ENCODE data around the gene ARHGAP8. TPM values are rescaled to one million over a fixed set of nuclear protein-coding genes. Genes with fewer than 3 reads are reported as not detected.

Gene ARHGAP8
- total and polyA plus RNA-seq, 2 donors (not counting 1 experiment from before 2014, with no cell fraction given): 0.37 TPM; not detected in 1

DNA sequence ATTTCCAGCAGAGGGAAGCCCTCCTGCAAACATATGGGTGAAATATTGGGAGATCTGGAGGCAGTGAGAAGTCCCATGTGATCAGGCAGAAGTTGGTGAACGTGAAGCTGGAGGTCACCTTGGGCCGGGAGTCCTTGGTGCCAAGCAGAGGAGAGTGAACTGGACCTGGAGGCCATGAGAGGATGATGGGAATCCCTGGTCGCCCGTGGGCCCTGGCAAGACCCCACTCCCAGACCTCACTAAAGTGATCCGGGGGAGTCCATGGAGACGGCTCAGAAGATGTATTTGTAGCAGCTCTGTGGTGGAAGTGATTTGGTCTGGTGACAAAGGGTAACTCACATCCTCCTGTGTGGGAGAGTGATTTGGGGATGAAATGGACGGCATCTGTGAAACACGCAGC, 71.0 kb downstream of the ARHGAP8 start:
- peaks cover 21% of the 10 kb centered on the region for H3K27me3 Mint-ChIP-seq
- ATAC-seq (ENCODE audit: low read depth) (no peak), DNase-seq (no peak)
- no peak overlapping the region for H3K27ac Mint-ChIP-seq
- no peak overlapping the region for H3K4me2 ChIP-seq (replicated peaks; ENCODE audit: low read depth, low read length, poor library complexity, severe bottlenecking)
- 91% methylated on average over 4 of the region's 8 CpGs for WGBS (ENCODE audit: insufficient coverage)
- no peaks in the 10 kb centered on the region for H3K4me1 Mint-ChIP-seq
- H3K9me3 Mint-ChIP-seq (ENCODE audit: insufficient read depth): no peaks in the 10 kb centered on the region
- intact Hi-C loops (cut with micrococcal nuclease): no loop called here
- H3K4me3 ChIP-seq (ENCODE audit: control extremely low read depth in 1 of 5, extremely low read depth in 1 of 5, insufficient read depth in 1 of 5, low read depth in 2 of 5, low read length in 4 of 5): no peak overlapping the region
- H3K27ac ChIP-seq (ENCODE audit: low read length in 2 of 2): no peak overlapping the region
- no peak overlapping the region for H3K4me3 Mint-ChIP-seq
- H3K9ac ChIP-seq (ENCODE audit: low read length): no peak overlapping the region
- CTCF ChIA-PET: no interaction called here
- no peak overlapping the region for H2AFZ ChIP-seq (ENCODE audit: insufficient read depth, low read depth, low read length, poor library complexity, severe bottlenecking)
- POLR2A ChIA-PET: no interaction called here
- H3K27me3 ChIP-seq (replicated peaks in 1 of 4; ENCODE audit: control extremely low read depth in 1 of 4, control insufficient read depth in 3 of 4, insufficient read depth in 4 of 4, low read length in 3 of 4): peaks cover 0 to 3% (median 0%) of the 10 kb centered on the region in 4 experiments
- TF ChIP-seq EZH2 (IDR thresholded peaks at IDR 0.05; ENCODE audit: borderline replicate concordance, insufficient read depth, low read depth, low read length, poor library complexity, severe bottlenecking): no peak
- TF ChIP-seq, protein P1, sequence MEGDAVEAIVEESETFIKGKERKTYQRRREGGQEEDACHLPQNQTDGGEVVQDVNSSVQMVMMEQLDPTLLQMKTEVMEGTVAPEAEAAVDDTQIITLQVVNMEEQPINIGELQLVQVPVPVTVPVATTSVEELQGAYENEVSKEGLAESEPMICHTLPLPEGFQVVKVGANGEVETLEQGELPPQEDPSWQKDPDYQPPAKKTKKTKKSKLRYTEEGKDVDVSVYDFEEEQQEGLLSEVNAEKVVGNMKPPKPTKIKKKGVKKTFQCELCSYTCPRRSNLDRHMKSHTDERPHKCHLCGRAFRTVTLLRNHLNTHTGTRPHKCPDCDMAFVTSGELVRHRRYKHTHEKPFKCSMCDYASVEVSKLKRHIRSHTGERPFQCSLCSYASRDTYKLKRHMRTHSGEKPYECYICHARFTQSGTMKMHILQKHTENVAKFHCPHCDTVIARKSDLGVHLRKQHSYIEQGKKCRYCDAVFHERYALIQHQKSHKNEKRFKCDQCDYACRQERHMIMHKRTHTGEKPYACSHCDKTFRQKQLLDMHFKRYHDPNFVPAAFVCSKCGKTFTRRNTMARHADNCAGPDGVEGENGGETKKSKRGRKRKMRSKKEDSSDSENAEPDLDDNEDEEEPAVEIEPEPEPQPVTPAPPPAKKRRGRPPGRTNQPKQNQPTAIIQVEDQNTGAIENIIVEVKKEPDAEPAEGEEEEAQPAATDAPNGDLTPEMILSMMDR (IDR thresholded peaks at IDR 0.05): no peak
- no peaks in the 10 kb centered on the region for H4K20me1 ChIP-seq (ENCODE audit: control insufficient read depth, insufficient read depth, low read length, poor library complexity, severe bottlenecking)
- H3K36me3 ChIP-seq (replicated peaks in 1 of 2; ENCODE audit: control extremely low read depth in 1 of 2, control insufficient read depth in 1 of 2, extremely low read depth in 1 of 2, insufficient read depth in 2 of 2, low read length in 1 of 2): no peaks in the 10 kb centered on the region
- peaks cover 0 to 4% (median 0%) of the 10 kb centered on the region in 3 donors for H3K9me3 ChIP-seq (ENCODE audit: control extremely low read depth in 1 of 3, control insufficient read depth in 2 of 3, insufficient read depth in 1 of 3, low read length in 2 of 3)
- no peaks in the 10 kb centered on the region for H3K79me2 ChIP-seq (ENCODE audit: control insufficient read depth, insufficient read depth, low read length)
- peaks cover 0 to 3% of the 10 kb centered on the region in 2 donors for H3K4me1 ChIP-seq (ENCODE audit: control insufficient read depth in 2 of 2, insufficient read depth in 2 of 2, low read length in 2 of 2)

DNA sequence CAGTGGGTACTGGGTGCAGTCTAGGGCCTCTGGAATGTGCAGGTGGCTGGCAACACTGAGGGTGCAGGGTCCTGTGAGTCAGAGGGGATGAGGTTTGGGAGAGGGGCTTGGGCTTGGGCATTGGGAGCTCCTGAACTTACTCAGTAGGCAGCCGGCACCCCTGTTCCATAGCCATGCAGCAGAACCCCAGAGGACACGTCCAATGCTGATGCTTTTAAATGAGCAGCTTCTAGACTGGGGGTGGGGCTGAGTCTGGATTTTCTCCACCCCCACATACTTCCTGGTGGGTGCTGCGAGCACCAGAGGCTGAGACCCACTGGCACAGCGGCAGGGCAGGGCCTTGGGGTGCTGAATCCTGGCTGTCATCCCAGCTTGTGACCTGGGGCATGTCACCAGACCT, 71.4 kb downstream of the ARHGAP8 start:
- Histone ChIP-seq H3K79me2 (ENCODE audit: control insufficient read depth, insufficient read depth, low read length) (no peaks in the 10 kb centered on the region), H3K4me2 (replicated peaks; ENCODE audit: low read depth, low read length, poor library complexity, severe bottlenecking) (no peak overlapping the region), H4K20me1 (ENCODE audit: control insufficient read depth, insufficient read depth, low read length, poor library complexity, severe bottlenecking) (no peaks in the 10 kb centered on the region), H3K4me1 (ENCODE audit: control insufficient read depth in 2 of 2, insufficient read depth in 2 of 2, low read length in 2 of 2) (peaks cover 0 to 3% of the 10 kb centered on the region in 2 donors), H3K27ac (ENCODE audit: low read length in 2 of 2) (no peak overlapping the region), H3K27me3 (replicated peaks in 1 of 4; ENCODE audit: control extremely low read depth in 1 of 4, control insufficient read depth in 3 of 4, insufficient read depth in 4 of 4, low read length in 3 of 4) (peaks cover 0 to 3% (median 0%) of the 10 kb centered on the region in 4 experiments), H3K9ac (ENCODE audit: low read length) (no peak overlapping the region), H3K36me3 (replicated peaks in 1 of 2; ENCODE audit: control extremely low read depth in 1 of 2, control insufficient read depth in 1 of 2, extremely low read depth in 1 of 2, insufficient read depth in 2 of 2, low read length in 1 of 2) (no peaks in the 10 kb centered on the region), H3K4me3 (ENCODE audit: control extremely low read depth in 1 of 5, extremely low read depth in 1 of 5, insufficient read depth in 1 of 5, low read depth in 2 of 5, low read length in 4 of 5) (no peak overlapping the region), H3K9me3 (ENCODE audit: control extremely low read depth in 1 of 3, control insufficient read depth in 2 of 3, insufficient read depth in 1 of 3, low read length in 2 of 3) (peaks cover 0 to 4% (median 0%) of the 10 kb centered on the region in 3 donors), H2AFZ (ENCODE audit: insufficient read depth, low read depth, low read length, poor library complexity, severe bottlenecking) (no peak overlapping the region)
- ATAC-seq (ENCODE audit: low read depth) (no peak), DNase-seq (no peak)
- no peak for TF ChIP-seq EZH2 (IDR thresholded peaks at IDR 0.05; ENCODE audit: borderline replicate concordance, insufficient read depth, low read depth, low read length, poor library complexity, severe bottlenecking)
- TF ChIP-seq, protein P1 (IDR thresholded peaks at IDR 0.05): no peak
- Mint-ChIP-seq H3K27me3 (peaks cover 21% of the 10 kb centered on the region), H3K27ac (no peak overlapping the region), H3K4me1 (no peaks in the 10 kb centered on the region), H3K9me3 (ENCODE audit: insufficient read depth) (no peaks in the 10 kb centered on the region), H3K4me3 (no peak overlapping the region)
- intact Hi-C loops (cut with micrococcal nuclease): no loop called here
- ChIA-PET CTCF (no interaction called here), POLR2A (no interaction called here)
- 73% methylated on average over 3 of the region's 4 CpGs for WGBS (ENCODE audit: insufficient coverage)

Data from B cell (primary cell).